SK-N-MC (cell line): ENCODE data around the gene CLCN2.

Experiments
- EZH2 ChIP-seq: fragments of 200-600 bp; sonication (generic); IDR thresholded peaks from one replicate; pipeline ENCODE4 v1.6.1; 2017; ENCODE audit warnings: antibody characterized with exemption
- FOXP2 ChIP-seq: optimal IDR thresholded peaks from 2 replicates; pipeline ENCODE3; 2011; ENCODE audit warnings: mild to moderate bottlenecking, moderate library complexity; ENCODE audit not compliant: insufficient read depth; ENCODE audit errors: extremely low read length, control extremely low read depth
- POLR2AphosphoS5 ChIP-seq: IDR thresholded peaks from 2 replicates; pipeline ENCODE4 v1.6.1; 2012; ENCODE audit warnings: mild to moderate bottlenecking, low read depth, low read length, borderline replicate concordance

DNA sequence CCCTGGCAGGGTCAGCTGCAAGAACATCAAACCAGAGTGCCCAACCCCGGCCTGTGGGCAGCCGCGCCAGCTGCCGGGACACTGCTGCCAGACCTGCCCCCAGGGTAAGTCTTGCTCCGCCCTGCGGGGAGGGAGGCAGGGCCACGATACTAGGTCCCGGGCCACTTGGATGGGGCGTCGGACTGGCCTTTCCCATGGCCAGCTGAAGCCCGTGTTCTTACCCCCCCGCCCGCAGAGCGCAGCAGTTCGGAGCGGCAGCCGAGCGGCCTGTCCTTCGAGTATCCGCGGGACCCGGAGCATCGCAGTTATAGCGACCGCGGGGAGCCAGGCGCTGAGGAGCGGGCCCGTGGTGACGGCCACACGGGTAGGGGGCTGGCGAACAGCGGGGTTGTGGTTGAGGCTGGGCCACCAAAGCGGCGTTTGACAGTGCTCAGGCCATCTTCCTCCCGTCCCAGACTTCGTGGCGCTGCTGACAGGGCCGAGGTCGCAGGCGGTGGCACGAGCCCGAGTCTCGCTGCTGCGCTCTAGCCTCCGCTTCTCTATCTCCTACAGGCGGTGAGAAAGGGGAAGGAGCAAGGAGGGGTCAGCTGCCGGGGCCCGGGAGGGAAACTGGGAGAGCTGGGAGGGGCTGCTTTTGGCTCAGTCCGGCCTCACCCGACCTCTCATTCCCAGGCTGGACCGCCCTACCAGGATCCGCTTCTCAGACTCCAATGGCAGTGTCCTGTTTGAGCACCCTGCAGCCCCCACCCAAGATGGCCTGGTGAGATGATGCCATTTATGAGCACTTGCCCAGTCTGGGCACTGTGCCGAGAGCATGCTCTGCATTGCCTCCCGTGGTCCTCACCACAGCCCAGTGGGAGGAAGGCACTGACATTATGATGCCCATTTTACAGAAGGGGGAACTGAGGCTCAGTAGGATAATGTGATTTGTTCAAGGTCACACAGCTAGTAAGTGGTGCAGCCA is 20.1 kb upstream of the CLCN2 start:
- no peak for TF ChIP-seq POLR2AphosphoS5
- no peak for TF ChIP-seq EZH2
- no peak for TF ChIP-seq FOXP2
